Body of pancreas (tissue), 4 donors: ENCODE results near the gene WDR27.

Experiments used
- CTCF ChIP-seq, 7 experiments: fragments of 450-650 bp in 4 of 7; fragments of 200-600 bp in 3 of 7; sonication (generic) in 3 of 7; IDR thresholded peaks; one replicate each; pipeline ENCODE4 v1.5.1; 2016 to 2019; ENCODE audit warnings: antibody characterized with exemption in 7 of 7
- POLR2A ChIP-seq, 3 donors: fragments of 450-650 bp; IDR thresholded peaks; one replicate each; pipeline ENCODE4 v1.6.1; 2016; ENCODE audit warnings: antibody characterized with exemption in 3 of 3, mild to moderate bottlenecking in 2 of 3

DNA sequence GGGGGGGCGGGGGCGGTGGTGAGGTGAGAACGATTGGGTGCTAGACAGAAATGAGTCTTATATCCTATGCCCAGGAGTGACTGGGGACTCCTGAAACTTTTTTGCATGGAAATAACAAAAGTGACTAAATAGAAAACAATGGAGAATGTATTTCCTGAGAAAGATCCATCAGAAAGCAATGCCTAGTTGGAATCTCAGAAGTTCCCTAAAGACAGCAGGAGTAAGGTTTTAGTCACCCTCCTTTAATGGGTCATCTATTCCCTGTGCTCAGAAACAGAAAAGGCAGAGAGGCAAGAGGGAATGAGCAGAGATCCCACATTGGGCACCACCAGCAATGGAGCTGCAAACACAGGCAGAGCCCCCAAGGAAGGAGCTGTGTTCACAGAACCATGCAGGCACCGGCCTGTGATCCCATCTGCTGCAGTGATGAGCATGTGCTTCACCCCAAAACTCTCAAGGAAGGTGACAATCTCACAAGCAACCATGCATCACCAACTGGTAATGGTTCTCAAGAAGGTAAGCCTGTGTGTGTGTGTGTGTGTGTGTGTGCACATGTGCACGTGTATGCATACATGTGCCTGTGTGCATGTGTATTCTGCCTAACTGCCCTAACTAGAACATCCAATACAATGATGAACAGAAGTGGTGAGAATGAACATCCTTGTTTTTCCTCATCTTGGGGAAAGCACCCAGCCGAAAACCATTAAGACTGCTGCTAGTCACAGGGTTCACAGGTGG is 168.4 kb downstream of the WDR27 start:
- TF ChIP-seq POLR2A (IDR thresholded peaks at IDR 0.05) = no peak
- no peak for TF ChIP-seq CTCF (IDR thresholded peaks at IDR 0.05)
